B cell (primary cell): ENCODE data around the gene RAB7B.

Experiments used
- EZH2 ChIP-seq: IDR thresholded peaks from 2 replicates; pipeline ENCODE4 v1.6.1; 2012; ENCODE audit warnings: borderline replicate concordance, low read depth, mild to moderate bottlenecking, moderate library complexity, low read length; ENCODE audit not compliant: insufficient read depth, poor library complexity, severe bottlenecking
- TF ChIP-seq, protein P1 (sequence below): fragments of 200-600 bp; IDR thresholded peaks from one replicate; pipeline ENCODE4 v1.8.0; 2022; ENCODE audit warnings: antibody characterized with exemption, mild to moderate bottlenecking

DNA sequence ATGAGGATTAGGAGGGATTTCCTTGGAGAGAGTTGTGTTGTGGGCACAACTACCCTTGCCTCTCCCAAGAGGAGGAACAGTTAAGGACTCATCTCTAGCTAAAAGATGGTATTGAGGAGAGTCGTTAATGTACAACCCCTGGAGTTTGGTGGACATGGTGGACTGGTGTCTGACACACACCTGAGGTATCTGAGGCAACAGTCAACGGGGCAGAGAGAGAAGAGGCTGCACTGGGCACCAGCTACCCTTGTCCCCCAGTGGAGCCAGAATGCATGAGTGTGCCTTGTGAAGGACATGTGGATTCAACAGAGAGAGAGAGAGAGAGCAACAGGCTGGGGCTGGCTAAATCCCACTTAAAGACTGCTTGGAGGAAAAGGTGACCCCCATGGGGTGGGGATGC is 13.0 kb downstream of the RAB7B start:
- TF ChIP-seq, protein P1, sequence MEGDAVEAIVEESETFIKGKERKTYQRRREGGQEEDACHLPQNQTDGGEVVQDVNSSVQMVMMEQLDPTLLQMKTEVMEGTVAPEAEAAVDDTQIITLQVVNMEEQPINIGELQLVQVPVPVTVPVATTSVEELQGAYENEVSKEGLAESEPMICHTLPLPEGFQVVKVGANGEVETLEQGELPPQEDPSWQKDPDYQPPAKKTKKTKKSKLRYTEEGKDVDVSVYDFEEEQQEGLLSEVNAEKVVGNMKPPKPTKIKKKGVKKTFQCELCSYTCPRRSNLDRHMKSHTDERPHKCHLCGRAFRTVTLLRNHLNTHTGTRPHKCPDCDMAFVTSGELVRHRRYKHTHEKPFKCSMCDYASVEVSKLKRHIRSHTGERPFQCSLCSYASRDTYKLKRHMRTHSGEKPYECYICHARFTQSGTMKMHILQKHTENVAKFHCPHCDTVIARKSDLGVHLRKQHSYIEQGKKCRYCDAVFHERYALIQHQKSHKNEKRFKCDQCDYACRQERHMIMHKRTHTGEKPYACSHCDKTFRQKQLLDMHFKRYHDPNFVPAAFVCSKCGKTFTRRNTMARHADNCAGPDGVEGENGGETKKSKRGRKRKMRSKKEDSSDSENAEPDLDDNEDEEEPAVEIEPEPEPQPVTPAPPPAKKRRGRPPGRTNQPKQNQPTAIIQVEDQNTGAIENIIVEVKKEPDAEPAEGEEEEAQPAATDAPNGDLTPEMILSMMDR = no peak
- no peak for TF ChIP-seq EZH2
